GM12878 (cell line): ENCODE measurements around the gene ETV7. TPM values are rescaled to one million over a fixed set of nuclear protein-coding genes. Genes with fewer than 3 reads are reported as not detected.

Experiments
- ATAC-seq: fragments of 200-7000 bp; cut with Tn5 transposase; 3 replicates; pipeline ENCODE4 v1.9.1; 2020; ENCODE audit warnings: mild to moderate bottlenecking, moderate library complexity
- BruUV-seq: library from RNA; stranded (reverse); fragments of 400-500 nt; replicated peaks from 2 replicates; lab custom pipeline; 2021; lab: Mats Ljungman, UMichigan
- CTCF ChIA-PET: fragments of 300-600 bp; sonication (Branson Sonifier 250); formaldehyde crosslinking; extraction: SDS; loops from one replicate; lab custom pipeline; 2021; ENCODE audit warnings: inconsistent platforms; lab: Yijun Ruan, JAX
- POLR2A ChIA-PET: fragments of 350-600 bp; formaldehyde crosslinking; extraction: SDS; loops from one replicate; lab custom pipeline; 2021; ENCODE audit warnings: inconsistent platforms; lab: Charles Lee
- RAD21 ChIA-PET: fragments of 300-600 bp; sonication (Branson Sonifier 250); formaldehyde crosslinking; loops from one replicate; lab custom pipeline; 2023; ENCODE audit warnings: antibody characterized with exemption; ENCODE audit not compliant: unreplicated experiment; lab: Charles Lee
- SMC1A ChIA-PET: fragments of 300-600 bp; sonication (Branson Sonifier 250); formaldehyde crosslinking; loops from one replicate; lab custom pipeline; 2023; ENCODE audit not compliant: unreplicated experiment, uncharacterized antibody; lab: Charles Lee
- DNase-seq: peaks from one replicate; pipeline ENCODE4 v3.0.0-alpha.2; 2011; ENCODE audit warnings: low read depth, low spot score
- FAIRE-seq: peaks from 3 replicates; lab custom pipeline; 2011; peaks lifted over from hg19 to GRCh38; lab: Jason Lieb, UNC
- H2AFZ ChIP-seq: 2 replicates; pipeline ENCODE4 v1.6.0; 2011; ENCODE audit warnings: low read depth, low read length, control low read depth; ENCODE audit not compliant: control insufficient read depth
- H3K27ac ChIP-seq: 2 replicates; pipeline ENCODE4 v1.5.1; 2011; ENCODE audit warnings: control low read depth; ENCODE audit not compliant: control insufficient read depth, insufficient read depth
- H3K27me3 ChIP-seq, 2 experiments: replicated peaks in 1 of 2; 2 replicates each; pipeline versions ENCODE4 v1.6.0 to v1.6.1; 2011; ENCODE audit warnings: low read length in 1 of 2; ENCODE audit not compliant: control insufficient read depth in 2 of 2, insufficient read depth in 2 of 2
- H3K36me3 ChIP-seq, 2 experiments: 2 replicates each; pipeline ENCODE4 v1.5.1; 2011; ENCODE audit warnings: low read length in 1 of 2; ENCODE audit not compliant: control insufficient read depth in 2 of 2, insufficient read depth in 2 of 2
- H3K4me1 ChIP-seq: 2 replicates; pipeline ENCODE4 v1.6.1; 2011; ENCODE audit warnings: mild to moderate bottlenecking, low read length, moderate library complexity, mixed read lengths; ENCODE audit not compliant: control insufficient read depth, insufficient read depth
- H3K4me2 ChIP-seq: 2 replicates; pipeline ENCODE4 v1.6.0; 2011; ENCODE audit warnings: control low read depth; ENCODE audit not compliant: control insufficient read depth, insufficient read depth
- H3K4me3 ChIP-seq: fragments of 200-600 bp; sonication (generic); 2 replicates; pipeline ENCODE4 v1.5.1; 2016
- H3K79me2 ChIP-seq: 2 replicates; pipeline ENCODE4 v1.6.0; 2011; ENCODE audit warnings: low read length; ENCODE audit not compliant: control insufficient read depth, insufficient read depth
- H3K9ac ChIP-seq: 2 replicates; pipeline ENCODE4 v1.8.0; 2011; ENCODE audit warnings: low read length, control low read depth, mixed read lengths; ENCODE audit not compliant: control insufficient read depth, insufficient read depth
- H3K9me3 ChIP-seq: replicated peaks from 3 replicates; pipeline ENCODE4 v1.5.1; 2011; ENCODE audit warnings: mild to moderate bottlenecking, low read length; ENCODE audit not compliant: control insufficient read depth, insufficient read depth
- H4K20me1 ChIP-seq: 2 replicates; pipeline ENCODE4 v1.6.0; 2011; ENCODE audit not compliant: control insufficient read depth, insufficient read depth
- BHLHE40 ChIP-seq, 2 experiments: fragments of 450-650 bp in 1 of 2; IDR thresholded peaks; 2 replicates each; pipeline ENCODE4 v1.6.1; 2011 to 2017; ENCODE audit warnings: low read depth in 2 of 2, borderline replicate concordance in 1 of 2, improper control_type of control experiment in 1 of 2, low read length in 1 of 2, mild to moderate bottlenecking in 1 of 2
- IKZF1 ChIP-seq: fragments of 450-650 bp; conservative IDR thresholded peaks from 2 replicates; pipeline ENCODE4 v1.6.1; 2017; ENCODE audit warnings: antibody characterized with exemption, mild to moderate bottlenecking
- NRF1 ChIP-seq: conservative IDR thresholded peaks from 2 replicates; pipeline ENCODE4 v1.6.1; 2011; ENCODE audit warnings: mild to moderate bottlenecking, low read depth, low read length, improper control_type of control experiment
- POU2F2 ChIP-seq: IDR thresholded peaks from 3 replicates; pipeline ENCODE4 v1.6.1; 2011; ENCODE audit warnings: low read depth, mild to moderate bottlenecking, low read length, borderline replicate concordance
- RAD51 ChIP-seq: fragments of 450-650 bp; IDR thresholded peaks from 2 replicates; pipeline ENCODE4 v1.6.1; 2016; ENCODE audit warnings: moderate library complexity, mild to moderate bottlenecking, inconsistent platforms
- USF1 ChIP-seq: IDR thresholded peaks from 2 replicates; pipeline ENCODE4 v1.6.1; 2011; ENCODE audit warnings: borderline replicate concordance, low read depth, mild to moderate bottlenecking, moderate library complexity, mixed read lengths, low read length; ENCODE audit not compliant: insufficient read depth; ENCODE audit errors: extremely low read length
- WGBS: methylation state at CpG from one replicate; pipeline ENCODE4 v1.1.6; 2016; ENCODE audit warnings: low lambda C conversion rate; ENCODE audit not compliant: insufficient replicate concordance, insufficient coverage; ENCODE audit errors: missing lambda C conversion rate; 5-methylcytosine and 5-hydroxymethylcytosine counted together
- in situ Hi-C: fragments of 300-500 bp; cut with MboI; formaldehyde crosslinking; loops from 9 replicates; pipeline ENCODE4 v1.14.3; 2018; ENCODE audit warnings: mixed read lengths
- intact Hi-C: fragments of 100-400 bp; cut with micrococcal nuclease; formaldehyde crosslinking; loops from one replicate; pipeline ENCODE4 v1.14.2; 2022; ENCODE audit not compliant: unreplicated experiment
- polyA plus RNA-seq, 11 experiments: library from polyadenylated mRNA; depleted of rRNA in 4 of 11; unstranded in 6 of 11; stranded (reverse) in 5 of 11; fragments of >200 nt; fragmentation: Nextera tagmentation in 4 of 11; fragmentation: Illumina TruSeq in 1 of 11; extraction: Ambion mirVana in 4 of 11; extraction: Trizol in 1 of 11; gene quantifications; 1 replicate in 1 of 11; 2 replicates in 10 of 11; pipeline versions ENCODE4 v1.2.1 to v1.2.3, GENCODE V29; 2011 to 2016; ENCODE audit warnings: inconsistent platforms in 2 of 11, missing spikeins in 2 of 11, low read depth in 1 of 11
- total RNA-seq, 4 experiments: library from RNA; depleted of rRNA in 3 of 4; stranded (reverse); fragments of >200 nt in 3 of 4; fragmentation: Illumina TruSeq in 1 of 4; extraction: Trizol in 1 of 4; gene quantifications; 2 replicates each; pipeline versions ENCODE4 v1.2.1 to v1.2.3, GENCODE V29; 2013 to 2021
- TF ChIP-seq, protein P1 (sequence below): fragments of 450-650 bp; IDR thresholded peaks from 2 replicates; pipeline ENCODE4 v1.6.1; 2018; ENCODE audit warnings: mild to moderate bottlenecking, low read depth, moderate library complexity; ENCODE audit not compliant: partially characterized antibody

ETV7 gene
- total and polyA plus RNA-seq, 10 of the 15 experiments (the other 5 are each of a cell fraction or from before 2014, with no cell fraction given), result 0.04 to 1.8 (median 1.3) TPM

GRCh38 chr6:36349240-36349639 is 38.2 kb downstream of the ETV7 start:
- Histone ChIP-seq H3K4me3 (no peak overlapping the region), H3K4me1 (no peaks in the 10 kb centered on the region), H3K9ac (no peak overlapping the region), H2AFZ (no peak overlapping the region), H3K27me3 (no peaks in the 10 kb centered on the region), H3K4me2 (no peak overlapping the region), H3K36me3 (no peaks in the 10 kb centered on the region), H3K27ac (no peak overlapping the region), H3K79me2 (no peaks in the 10 kb centered on the region), H4K20me1 (no peaks in the 10 kb centered on the region), H3K9me3 (no peaks in the 10 kb centered on the region)
- ChIA-PET CTCF (interaction anchor here (2.4 to 19.9 kb wide), 3 partner anchors 7 to 47 kb away, joined by 9 to 483 read pairs (median 483); partner anchors contain the start of gene BNIP5), SMC1A (interaction anchor here (1.0 to 4.7 kb wide), 3 partner anchors 9 to 47 kb away, joined by 3 to 33 read pairs (median 3); partner anchors contain the start of gene BNIP5), POLR2A (interaction anchor here (1.3 to 1.7 kb wide), 3 partner anchors 8 to 12 kb away, joined by 4 to 6 read pairs (median 4); partner anchors contain the start of gene BNIP5), RAD21 (interaction anchor here (1.3 to 3.0 kb wide), 2 partner anchors 9 to 13 kb away, joined by 5 to 19 read pairs; partner anchors contain the start of gene BNIP5)
- TF ChIP-seq BHLHE40 (IDR thresholded peaks at IDR 0.05; ENCODE audit: borderline replicate concordance in 1 of 2, low read depth in 2 of 2, low read length in 1 of 2), result peak in 1 of 2 experiments; percentile 43; a peak in 1 of 4 replicates
- no peak for TF ChIP-seq NRF1
- 0 out of 2 replicates have a peak, but pooled peaks have one; percentile 15 for TF ChIP-seq IKZF1
- no peak for TF ChIP-seq POU2F2
- TF ChIP-seq USF1, result peak; percentile 44
- TF ChIP-seq, protein P1, sequence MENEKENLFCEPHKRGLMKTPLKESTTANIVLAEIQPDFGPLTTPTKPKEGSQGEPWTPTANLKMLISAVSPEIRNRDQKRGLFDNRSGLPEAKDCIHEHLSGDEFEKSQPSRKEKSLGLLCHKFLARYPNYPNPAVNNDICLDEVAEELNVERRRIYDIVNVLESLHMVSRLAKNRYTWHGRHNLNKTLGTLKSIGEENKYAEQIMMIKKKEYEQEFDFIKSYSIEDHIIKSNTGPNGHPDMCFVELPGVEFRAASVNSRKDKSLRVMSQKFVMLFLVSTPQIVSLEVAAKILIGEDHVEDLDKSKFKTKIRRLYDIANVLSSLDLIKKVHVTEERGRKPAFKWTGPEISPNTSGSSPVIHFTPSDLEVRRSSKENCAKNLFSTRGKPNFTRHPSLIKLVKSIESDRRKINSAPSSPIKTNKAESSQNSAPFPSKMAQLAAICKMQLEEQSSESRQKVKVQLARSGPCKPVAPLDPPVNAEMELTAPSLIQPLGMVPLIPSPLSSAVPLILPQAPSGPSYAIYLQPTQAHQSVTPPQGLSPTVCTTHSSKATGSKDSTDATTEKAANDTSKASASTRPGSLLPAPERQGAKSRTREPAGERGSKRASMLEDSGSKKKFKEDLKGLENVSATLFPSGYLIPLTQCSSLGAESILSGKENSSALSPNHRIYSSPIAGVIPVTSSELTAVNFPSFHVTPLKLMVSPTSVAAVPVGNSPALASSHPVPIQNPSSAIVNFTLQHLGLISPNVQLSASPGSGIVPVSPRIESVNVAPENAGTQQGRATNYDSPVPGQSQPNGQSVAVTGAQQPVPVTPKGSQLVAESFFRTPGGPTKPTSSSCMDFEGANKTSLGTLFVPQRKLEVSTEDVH, result no peak
- peak; percentile 81 for TF ChIP-seq RAD51
- DNase-seq (no peak), FAIRE-seq (no peak), ATAC-seq (peak; percentile 20; the same call in 1 of the 3 replicates)
- BruUV-seq, result no TSS peak
- 52% methylated on average over 6 of the region's 6 CpGs for WGBS
- in situ Hi-C loops, result no loop called here
- intact Hi-C loops, result no loop called here
